ENCODE results near the gene MPO. TPM values are rescaled to one million over a fixed set of nuclear protein-coding genes. Genes with fewer than 3 reads are reported as not detected.

Gene MPO
- total RNA-seq, 4 donors from 2014 or later: 0.24 to 0.45 TPM; not detected in 2

DNA sequence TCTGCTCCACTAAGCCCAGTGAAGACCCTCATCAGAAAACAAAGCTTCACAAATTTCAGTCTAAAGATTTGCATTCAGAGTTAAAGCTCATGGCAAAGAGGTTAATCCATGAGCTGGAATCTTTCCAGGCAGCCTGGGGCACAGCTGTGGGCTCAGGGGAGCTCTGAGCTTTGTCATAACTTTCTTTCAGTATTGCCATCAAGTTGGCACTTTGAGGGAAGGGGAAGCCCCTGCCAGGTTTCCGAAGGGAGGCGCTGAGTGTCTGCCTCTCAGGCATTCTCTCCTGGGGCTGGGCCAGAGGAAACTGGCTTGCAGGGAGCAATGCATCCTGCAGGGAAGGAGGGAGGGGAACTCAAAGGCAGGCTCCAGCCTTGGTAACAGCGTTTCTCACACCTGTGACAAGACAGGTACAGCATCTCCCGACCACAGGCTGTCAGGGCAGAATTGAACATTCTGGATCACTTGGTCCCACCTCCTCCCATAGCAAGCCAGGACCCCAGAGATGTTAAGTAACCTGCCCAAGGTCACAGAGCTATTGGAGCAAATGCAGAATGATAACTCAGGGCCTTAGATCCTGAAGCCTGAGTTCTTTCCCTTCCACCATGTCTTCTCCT lies 38.5 kb downstream of the MPO start:
- peak; percentile 81 to 84 for DNase-seq
- Histone ChIP-seq H3K36me3 (no peaks in the 10 kb centered on the region), H3K4me3 (replicated peaks in 1 of 3) (no peak overlapping the region), H3K4me1 (peaks cover 0 to 5% of the 10 kb centered on the region in 2 donors), H3K27ac (no peak overlapping the region), H3K9me3 (no peaks in the 10 kb centered on the region), H3K27me3 (no peaks in the 10 kb centered on the region)
- intact Hi-C loops (cut with DNase I): no loop called here
- TF ChIP-seq POLR2A (IDR thresholded peaks at IDR 0.05): no peak
- TF ChIP-seq, protein P1, sequence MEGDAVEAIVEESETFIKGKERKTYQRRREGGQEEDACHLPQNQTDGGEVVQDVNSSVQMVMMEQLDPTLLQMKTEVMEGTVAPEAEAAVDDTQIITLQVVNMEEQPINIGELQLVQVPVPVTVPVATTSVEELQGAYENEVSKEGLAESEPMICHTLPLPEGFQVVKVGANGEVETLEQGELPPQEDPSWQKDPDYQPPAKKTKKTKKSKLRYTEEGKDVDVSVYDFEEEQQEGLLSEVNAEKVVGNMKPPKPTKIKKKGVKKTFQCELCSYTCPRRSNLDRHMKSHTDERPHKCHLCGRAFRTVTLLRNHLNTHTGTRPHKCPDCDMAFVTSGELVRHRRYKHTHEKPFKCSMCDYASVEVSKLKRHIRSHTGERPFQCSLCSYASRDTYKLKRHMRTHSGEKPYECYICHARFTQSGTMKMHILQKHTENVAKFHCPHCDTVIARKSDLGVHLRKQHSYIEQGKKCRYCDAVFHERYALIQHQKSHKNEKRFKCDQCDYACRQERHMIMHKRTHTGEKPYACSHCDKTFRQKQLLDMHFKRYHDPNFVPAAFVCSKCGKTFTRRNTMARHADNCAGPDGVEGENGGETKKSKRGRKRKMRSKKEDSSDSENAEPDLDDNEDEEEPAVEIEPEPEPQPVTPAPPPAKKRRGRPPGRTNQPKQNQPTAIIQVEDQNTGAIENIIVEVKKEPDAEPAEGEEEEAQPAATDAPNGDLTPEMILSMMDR (IDR thresholded peaks at IDR 0.05): peak in 1 of 6 experiments; percentile 17
- 5 to 6% methylated on average over 3 to 4 of the region's 4 CpGs for WGBS, 2 donors

DNA sequence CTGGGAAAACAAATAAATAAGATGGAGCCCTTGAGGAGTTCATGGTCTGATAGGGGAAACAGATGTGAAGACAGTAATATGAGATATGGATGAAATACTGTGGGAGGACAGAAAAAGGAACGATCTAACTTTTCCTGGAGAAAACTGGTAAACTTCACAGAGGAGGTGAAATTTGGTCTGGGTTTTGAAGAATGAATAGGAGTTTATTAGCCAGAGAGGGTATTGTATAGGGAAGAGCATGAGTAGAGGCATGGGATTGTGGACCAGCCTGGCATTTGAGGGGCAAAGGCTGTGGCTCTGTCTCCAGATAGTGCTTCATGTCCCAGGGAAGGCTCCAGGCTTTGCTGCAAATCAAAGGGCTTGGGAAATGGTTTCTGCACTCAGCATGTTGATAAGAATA lies 40.7 kb downstream of the MPO start:
- 87 to 92% methylated on average over 1 of the region's 1 CpG for WGBS, 2 donors

DNA sequence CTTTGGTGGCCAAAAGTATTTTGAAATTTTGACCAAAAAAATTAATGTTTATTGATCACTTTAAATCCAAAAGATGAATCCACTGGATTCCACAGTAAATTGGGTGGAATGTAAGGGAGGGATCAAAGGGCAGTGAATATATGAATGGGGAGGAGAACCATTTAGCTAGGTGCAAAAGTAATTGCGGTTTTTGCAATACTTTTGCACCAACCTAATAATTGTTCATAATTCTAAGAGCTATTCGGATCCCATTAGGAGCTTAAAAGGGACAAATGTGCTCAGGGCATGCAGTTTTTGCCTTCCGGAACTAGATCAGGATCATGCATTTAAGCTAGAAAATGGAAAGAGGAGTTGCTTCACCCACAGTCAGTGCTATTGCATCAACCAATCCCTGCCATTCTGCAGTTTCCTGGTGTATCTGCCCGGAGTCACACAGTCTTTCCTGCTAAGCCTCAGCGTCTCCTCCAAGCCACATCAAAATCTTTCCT lies 42.5 kb downstream of the MPO start, which contains the start of gene LPO:
TSS of gene LPO (plus strand) at position 438 of the 488 bp plus-strand sequence. CDS start 4,396 bp downstream, outside the sequence.
- H3K36me3 ChIP-seq: no peaks in the 10 kb centered on the region
- intact Hi-C loops (cut with DNase I): no loop called here
- no peak for TF ChIP-seq POLR2A (IDR thresholded peaks at IDR 0.05)
- TF ChIP-seq, protein P1 (IDR thresholded peaks at IDR 0.05): no peak
- H3K4me3 ChIP-seq (replicated peaks in 1 of 3): no peak within 1 kb of the TSS
- WGBS, 2 donors: 80 to 82% methylated on average over 5 of the region's 5 CpGs
- no peak for DNase-seq
- no peaks in the 10 kb centered on the region for H3K27me3 ChIP-seq
- no peaks in the 10 kb centered on the region for H3K9me3 ChIP-seq
- H3K4me1 ChIP-seq: peaks cover 0 to 5% of the 10 kb centered on the region in 2 donors
- H3K27ac ChIP-seq: no peak within 1 kb of the TSS

More for the DNA sequence above, 40.7 kb downstream of the MPO start:
- H3K9me3 ChIP-seq: no peaks in the 10 kb centered on the region
- H3K36me3 ChIP-seq: no peaks in the 10 kb centered on the region
- peaks cover 0 to 5% of the 10 kb centered on the region in 2 donors for H3K4me1 ChIP-seq
- TF ChIP-seq, protein P1 (IDR thresholded peaks at IDR 0.05): no peak
- no peak for TF ChIP-seq POLR2A (IDR thresholded peaks at IDR 0.05)
- DNase-seq: no peak
- intact Hi-C loops (cut with DNase I): no loop called here
- H3K27me3 ChIP-seq: no peaks in the 10 kb centered on the region
- no peak overlapping the region for H3K27ac ChIP-seq
- no peak overlapping the region for H3K4me3 ChIP-seq (replicated peaks in 1 of 3)

DNA sequence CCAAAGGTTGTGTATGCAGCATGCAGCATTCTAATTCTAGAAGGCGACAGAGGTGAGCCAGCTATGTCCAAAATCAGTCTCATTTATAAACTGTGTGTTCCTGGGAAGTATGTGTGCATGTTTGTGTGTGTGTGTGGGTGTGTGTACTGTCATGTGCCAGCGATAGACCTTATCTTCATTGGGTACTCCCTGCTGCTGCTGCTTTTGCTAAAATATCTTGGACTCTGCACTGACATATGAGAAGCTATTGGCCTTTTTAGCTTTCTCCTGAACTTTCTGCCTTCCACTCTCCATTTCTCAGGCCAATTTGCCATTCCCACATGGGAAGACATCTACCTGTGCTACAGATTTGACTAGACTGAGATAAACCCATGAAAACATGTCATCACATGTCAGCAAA lies 44.3 kb downstream of the MPO start:
- H3K27ac ChIP-seq: no peak overlapping the region
- no peak overlapping the region for H3K4me3 ChIP-seq (replicated peaks in 1 of 3)
- DNase-seq: no peak
- TF ChIP-seq, protein P1 (IDR thresholded peaks at IDR 0.05): no peak
- 86 to 89% methylated on average over 2 of the region's 2 CpGs for WGBS, 2 donors
- intact Hi-C loops (cut with DNase I): no loop called here
- no peaks in the 10 kb centered on the region for H3K27me3 ChIP-seq
- H3K9me3 ChIP-seq: no peaks in the 10 kb centered on the region
- no peaks in the 10 kb centered on the region for H3K4me1 ChIP-seq
- no peaks in the 10 kb centered on the region for H3K36me3 ChIP-seq

DNA sequence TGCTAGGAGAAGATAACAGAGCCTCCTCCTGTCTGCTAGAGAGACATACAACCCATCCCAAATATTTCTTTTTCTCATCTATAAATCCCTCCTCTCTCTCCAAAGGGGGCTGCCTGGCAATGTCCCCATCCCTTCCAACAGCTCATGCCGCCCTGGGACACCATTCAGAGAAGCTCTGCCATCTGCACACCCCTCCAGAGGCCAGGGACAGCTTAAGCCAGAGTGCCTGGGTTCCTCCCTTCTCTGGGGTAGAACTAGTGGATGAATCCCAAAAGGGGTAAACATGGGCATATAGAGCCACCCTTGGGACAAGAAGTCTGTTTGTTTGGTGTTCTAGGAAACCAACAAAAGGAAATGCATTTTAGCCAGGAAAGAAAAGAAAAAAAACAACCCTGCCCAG lies 44.9 kb downstream of the MPO start:
- Histone ChIP-seq H3K9me3 (no peaks in the 10 kb centered on the region), H3K27me3 (no peaks in the 10 kb centered on the region), H3K27ac (no peak overlapping the region), H3K36me3 (no peaks in the 10 kb centered on the region), H3K4me1 (no peaks in the 10 kb centered on the region), H3K4me3 (replicated peaks in 1 of 3) (no peak overlapping the region)
- intact Hi-C loops (cut with DNase I): no loop called here
- no peak for DNase-seq
- WGBS, 2 donors: 93 to 94% methylated on average over 1 of the region's 1 CpG
- TF ChIP-seq, protein P1 (IDR thresholded peaks at IDR 0.05): no peak
- TF ChIP-seq POLR2A (IDR thresholded peaks at IDR 0.05): no peak

Measured in thyroid gland (tissue), 4 donors.